ENCODE measurements around the gene RGL2.
A peak's percentile ranks its signal among the peaks of the same experiment; 100 is the strongest.
"Not testable (repeated sequence)": the region's sequence is repeated elsewhere in the genome, so short reads cannot be mapped to it uniquely, and the experiment has no call there.

RGL2 gene, protein sequence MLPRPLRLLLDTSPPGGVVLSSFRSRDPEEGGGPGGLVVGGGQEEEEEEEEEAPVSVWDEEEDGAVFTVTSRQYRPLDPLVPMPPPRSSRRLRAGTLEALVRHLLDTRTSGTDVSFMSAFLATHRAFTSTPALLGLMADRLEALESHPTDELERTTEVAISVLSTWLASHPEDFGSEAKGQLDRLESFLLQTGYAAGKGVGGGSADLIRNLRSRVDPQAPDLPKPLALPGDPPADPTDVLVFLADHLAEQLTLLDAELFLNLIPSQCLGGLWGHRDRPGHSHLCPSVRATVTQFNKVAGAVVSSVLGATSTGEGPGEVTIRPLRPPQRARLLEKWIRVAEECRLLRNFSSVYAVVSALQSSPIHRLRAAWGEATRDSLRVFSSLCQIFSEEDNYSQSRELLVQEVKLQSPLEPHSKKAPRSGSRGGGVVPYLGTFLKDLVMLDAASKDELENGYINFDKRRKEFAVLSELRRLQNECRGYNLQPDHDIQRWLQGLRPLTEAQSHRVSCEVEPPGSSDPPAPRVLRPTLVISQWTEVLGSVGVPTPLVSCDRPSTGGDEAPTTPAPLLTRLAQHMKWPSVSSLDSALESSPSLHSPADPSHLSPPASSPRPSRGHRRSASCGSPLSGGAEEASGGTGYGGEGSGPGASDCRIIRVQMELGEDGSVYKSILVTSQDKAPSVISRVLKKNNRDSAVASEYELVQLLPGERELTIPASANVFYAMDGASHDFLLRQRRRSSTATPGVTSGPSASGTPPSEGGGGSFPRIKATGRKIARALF

DNA sequence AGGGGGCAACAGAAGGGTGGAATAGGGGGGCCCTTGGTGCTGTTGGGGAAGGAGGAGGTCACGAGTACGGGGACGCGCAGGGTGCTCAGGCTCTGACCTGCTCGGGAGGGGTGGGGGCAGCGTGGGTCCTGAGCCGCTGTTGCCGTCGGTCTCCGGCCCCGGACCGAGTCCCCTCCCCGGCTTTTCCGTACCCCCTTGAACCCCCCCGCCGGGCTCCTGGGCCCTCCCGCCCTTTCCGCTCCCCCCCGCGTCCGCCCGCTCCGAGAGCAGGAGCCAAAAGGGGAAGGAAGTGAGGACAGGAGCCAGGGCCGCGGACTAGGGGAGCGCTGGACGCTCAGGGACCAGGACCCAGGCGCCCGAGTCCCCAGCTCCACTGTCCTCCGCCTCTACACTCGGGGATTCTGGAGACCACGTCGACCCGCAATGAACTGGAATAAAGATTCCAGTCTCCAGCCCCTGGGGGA, at the start of gene RGL2:
RGL2 (minus strand) TSS at position 170 of the 464 bp plus-strand sequence. CDS start 332 bp downstream, outside the sequence.
- DNase-seq, result no peak

DNA sequence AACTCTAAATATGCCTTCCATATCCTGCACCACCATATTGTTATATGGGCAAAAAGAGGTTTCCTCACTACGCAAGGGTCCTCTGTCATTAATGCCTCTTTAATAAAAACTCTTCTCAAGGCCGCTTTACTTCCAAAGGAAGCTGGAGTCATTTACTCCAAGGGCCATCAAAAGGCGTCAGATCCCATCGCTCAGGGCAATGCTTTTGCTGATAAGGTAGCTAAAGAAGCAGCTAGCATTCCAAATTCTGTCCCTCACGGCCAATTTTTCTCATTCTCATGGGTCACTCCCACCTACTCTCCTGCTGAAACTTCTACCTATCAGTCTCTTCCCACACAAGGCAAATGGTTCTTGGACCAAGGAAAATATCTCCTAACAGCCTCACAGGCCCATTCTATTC, 49.1 kb upstream of the RGL2 start:
- DNase-seq, result no peak

DNA sequence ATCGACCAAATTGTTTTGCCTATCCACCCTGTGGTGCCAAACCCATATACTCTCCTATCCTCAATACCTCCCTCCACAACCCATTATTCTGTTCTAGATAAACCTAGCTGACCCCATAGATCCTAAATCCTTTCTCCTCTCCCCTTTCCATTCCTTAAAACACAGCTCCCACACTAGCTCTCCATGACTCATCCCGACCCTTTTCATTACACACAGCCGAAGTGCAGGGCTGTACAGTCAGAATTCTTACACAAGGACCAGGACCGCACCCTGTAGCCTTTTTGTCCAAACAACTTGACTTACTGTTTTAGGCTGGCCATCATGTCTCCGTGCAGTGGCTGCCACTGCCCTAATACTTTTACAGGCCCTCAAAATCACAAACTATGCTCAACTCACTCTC, 48.2 kb upstream of the RGL2 start:
- DNase-seq, result not testable (repeated sequence)

DNA sequence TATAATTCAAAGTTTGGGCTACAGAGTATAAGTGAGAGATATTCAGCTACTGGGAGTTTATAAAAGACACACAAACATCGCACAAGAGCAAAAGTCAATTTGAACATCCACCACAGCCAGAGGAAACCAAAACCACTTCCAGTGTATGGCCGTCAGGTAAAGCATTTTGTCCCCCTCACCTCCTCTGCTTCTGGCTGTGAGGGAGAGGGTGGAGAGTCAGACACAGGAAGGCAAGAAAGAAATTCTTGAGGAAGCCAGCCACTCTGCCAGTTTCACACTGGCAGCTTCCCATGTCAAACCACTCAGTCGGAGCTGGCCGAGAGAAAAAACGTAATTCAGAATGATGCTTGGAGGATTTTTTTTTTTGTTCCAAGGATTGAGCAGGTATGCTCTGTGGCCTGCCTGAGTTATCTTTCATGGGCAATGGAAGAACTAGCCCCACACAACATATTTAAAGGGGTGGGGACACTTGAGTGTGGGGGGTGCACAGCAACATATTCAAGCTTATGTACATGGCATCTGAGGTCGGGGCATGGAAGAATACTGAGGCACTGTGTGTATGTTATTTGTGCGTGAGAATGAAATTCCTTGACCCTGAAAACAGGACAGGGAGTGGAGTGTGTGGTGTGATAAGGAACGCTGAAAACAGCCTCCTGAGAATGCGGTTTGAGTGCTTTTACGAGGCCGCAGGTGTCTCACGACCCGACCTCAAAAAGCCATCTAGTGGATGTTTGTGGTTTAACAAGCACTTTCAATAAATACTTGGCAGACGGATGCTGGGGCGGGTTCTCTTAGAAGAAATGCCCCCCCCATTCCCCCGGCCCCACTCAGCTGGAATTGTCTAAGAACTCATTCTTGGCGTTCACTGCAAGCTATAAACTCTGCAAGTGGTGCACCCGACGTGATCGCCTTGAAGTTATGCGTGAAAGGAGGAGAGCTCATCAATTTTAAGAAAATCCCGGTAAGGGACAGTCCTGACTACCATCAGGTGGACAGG, 46.3 kb upstream of the RGL2 start:
- no peak for DNase-seq

DNA sequence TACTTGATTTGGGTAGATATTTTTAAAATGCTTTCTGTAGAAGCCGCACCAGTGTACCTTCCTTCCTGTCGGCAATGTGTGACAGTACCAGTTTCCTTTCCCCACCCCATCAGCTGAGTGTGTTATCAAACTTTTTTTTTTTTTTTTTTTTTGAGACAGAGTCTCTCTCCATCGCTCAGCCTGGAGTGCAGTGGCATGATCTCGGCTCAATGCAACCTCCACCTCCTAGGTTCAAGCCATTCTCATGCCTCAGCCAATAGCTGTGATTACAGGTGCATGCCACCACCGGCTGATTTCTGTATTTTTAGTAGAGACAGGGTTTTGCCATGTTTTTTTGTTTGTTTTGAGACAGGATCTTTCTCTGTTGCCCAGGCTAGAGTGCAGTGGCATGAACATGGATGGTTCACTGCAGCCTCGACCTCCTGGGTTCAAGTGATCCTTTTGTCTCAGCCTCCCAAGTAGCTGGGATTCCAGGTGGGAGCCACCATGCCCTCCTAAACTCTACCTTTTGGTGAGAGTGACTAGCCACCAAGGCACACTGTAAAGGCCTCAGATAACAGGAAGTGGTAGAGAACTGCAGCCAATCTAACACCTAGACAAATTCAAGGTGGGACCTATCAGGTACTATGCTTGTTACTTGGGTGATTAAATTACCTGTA, 45.3 kb upstream of the RGL2 start:
- DNase-seq, result no peak

DNA sequence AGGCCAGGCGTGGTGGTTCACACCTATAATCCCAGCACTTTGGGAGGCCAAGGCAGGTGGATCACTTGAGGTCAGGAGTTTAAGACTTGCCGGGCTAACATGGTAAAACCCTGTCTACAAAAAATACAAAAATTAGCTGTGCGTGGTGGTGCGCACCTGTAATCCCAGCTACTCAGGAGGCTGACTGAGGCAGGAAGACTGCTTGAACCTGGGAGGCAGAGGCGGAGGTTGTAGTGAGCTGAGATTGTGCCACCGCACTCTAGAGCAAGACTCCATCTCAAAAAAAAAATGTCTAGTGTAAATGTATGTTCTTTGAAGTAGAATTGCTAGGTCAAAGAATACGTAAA, 44.8 kb upstream of the RGL2 start:
- not testable (repeated sequence) for DNase-seq

DNA sequence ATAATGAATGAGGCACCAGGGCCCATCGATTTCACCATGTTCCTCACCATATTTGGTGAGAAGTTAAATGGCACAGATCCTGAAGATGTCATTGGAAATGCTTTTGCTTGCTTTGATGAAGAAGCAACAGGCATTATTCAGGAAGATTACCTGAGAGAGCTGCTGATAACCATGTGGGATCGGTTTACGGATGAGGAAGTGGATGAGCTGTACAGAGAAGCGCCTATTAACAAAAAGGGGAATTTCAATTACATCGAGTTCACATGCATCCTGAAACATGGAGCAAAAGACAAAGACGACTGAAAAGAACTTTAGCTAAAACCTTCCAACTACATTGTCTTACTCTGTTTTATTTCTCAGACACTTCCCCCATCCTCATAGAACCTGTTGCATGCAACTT, 40.5 kb upstream of the RGL2 start:
- DNase-seq, result no peak

DNA sequence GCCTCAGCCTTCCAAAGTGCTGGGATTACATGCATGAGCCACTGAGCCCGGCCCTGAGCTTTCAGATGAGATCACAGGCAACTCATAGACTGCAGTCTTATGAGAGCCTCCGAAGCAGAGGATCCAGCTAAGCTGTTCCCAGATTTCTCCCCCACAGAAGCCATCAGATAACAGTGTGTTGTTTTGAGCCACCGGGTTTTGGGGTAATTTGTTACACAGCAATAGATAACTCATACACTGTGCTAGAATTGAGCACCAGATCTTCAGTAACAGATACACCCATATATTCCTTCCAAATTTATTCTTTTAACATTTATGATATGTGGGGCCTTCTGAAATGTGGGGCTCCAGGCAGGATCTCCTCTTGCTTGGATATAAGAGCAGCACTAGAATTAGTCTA, 37.8 kb upstream of the RGL2 start:
- DNase-seq, result no peak

DNA sequence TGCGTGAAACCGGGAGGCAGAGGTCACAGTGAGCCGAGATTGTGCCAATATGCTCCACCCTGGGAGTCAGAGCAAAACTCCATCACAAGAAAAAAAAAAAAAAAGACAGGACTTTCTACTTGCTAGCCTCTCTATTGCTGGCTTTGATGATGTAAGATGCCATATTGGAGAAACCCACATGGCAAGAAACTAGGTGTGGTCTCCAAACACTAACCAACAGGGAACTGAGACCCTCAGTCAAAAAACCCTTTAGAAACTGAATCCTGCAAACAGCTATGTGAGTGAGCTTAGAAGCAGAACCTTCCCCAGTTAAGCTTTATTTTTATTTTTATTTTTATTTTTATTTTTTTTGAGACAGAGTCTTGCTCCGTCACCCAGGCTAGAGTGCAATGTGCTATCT, 37.2 kb upstream of the RGL2 start:
- DNase-seq, result no peak

DNA sequence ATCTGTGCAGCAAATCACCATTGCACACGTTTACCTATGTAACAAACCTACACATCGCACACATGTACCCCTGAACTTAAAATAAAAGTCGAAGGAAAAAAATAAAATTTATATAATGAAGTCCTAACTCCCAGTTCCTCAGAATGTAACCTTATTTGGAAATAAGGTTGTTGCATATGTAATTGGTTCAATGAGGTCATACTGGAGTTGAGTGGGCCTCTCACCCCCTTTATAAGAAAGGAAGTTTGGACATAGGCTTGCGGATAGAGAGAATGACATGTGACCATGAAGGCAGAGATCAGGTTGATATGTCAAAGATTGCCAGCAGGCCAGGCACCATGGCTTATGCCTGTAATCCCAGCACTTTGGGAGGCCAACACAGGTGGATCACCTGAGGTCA, 34.9 kb upstream of the RGL2 start:
- no peak for DNase-seq

DNA sequence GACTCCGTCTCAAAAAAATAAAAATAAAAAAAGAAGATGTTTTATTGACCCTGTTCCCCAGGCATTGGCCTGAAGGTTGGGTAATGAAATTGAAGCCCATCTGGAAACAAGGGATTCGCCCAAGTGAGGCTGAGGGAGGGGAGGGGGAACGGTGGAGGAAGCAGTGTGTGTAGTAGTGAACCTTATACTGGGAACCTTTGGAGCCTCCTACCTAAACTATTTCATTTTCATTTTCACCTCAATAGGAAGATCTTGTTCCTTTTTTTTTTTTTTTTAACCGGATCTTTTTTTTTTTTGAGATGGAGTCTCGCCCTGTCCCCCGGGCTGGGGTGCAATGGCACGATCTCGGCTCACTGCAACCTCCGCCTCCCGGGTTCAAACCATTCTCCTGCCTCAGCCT, 32.0 kb upstream of the RGL2 start:
- DNase-seq, result no peak

DNA sequence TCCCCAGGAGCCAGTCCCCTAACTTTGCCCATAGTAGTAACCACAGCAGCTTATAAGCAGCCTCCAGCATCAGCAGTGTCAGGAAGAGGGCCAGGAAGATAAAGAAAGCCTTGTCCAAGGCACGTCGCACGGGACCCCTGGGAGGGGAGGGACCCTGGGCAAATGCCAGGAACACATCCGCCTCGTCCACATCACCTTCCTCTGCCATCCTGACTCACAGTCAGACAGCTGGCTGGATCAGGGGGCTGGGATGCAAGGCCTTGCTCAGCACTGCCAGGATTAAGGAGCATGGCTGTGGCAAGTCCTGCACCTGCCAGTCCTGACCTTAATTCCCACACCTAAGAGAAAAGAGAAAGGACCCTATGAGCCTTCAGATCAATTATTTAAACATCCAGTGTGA, 30.3 kb upstream of the RGL2 start:
- no peak for DNase-seq

DNA sequence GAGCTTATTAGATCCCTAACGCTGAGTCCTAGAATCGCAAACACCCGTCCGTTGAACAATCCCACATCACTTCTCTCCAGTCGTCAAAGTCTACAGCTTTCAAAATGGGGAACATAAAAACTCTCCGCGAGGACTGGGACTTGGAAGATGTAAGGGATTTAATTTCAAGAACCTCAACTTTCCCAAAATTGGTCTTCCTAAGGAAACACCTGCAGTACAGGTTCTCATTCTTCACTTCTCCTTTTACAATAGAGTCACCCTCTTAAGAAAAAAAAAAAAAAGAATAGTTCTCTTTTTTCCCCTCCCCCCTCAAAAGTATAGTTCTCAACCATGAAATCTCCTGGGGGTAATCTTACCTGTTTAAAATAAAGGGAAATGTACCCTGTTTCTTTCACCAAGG, 25.4 kb upstream of the RGL2 start:
- no peak for DNase-seq

DNA sequence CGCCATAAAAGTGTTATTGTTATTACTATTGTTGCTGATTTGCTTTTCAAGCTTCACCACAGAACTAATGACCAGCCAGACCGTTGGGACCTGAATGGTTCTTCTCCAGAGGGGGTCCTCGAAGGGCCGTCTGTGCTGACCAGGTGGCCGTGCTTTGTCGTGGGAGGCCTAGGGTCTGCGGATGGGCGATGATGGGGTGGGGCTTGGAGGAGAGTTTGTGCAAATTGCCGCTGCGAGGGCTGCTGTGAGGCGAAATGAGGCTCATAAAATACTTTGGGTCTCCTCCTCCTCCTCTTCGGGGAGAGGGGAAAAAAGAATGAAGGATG, 24.8 kb upstream of the RGL2 start:
- no peak for DNase-seq

DNA sequence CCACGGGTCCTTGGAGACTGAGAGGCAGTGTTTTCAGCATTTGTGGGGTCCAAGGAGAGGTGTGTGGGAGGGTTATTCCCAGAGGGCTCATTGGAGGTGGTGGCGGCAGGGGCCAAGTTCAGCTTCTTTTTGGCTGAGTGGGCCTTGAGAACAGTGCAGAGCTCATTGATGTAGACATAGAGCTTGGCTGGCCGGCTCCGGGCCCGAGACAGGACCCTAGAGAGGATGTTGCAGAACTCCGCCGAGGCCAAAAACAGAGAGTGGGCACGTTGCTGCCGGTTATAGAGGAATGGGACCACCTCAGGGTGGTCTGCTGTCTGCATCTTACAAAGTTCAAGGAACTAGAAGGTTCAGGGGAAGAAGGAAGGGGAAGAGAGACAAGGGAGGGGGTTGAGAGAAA, 22.5 kb upstream of the RGL2 start:
- DNase-seq, result no peak

DNA sequence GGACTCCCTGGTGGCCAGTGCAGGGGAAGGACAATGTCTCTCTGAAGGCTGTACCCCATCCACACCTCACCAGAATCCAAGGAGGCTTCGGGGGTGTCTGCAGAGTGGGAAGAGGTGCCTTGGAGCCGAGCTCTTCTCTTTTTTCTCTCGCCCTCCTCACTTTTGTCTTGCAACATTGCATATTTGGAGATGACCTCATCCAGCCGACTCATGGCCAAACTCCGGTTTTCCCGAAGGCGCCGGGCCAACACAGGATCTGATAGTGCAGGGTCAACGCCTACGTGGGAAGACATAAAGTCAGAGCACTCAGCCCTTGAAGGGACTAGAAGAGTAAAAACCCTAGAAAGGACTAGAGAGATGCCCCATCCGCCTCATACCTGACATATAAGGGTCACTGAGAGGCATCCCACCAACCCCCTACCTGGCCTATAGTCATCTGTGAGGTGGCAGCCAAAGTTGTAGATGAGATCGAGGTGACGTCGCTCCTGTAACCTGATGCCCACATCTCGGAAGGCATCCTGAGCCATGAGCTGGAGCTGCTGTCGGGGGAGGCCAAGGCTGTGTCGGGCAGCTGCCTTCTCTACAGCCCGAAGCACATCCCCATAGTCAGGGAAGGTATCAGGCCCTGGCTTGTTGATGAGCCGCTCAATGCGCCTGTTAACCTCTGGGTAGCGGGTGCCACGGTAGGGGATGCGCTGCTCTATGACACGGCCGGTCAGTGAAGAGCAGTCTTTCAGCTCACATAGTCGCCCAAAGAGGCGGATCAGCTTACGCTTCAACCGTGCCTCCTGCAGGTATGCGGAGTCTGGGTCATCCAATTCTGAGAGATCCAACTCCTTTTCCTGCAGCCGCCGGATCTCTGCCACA, 21.8 kb upstream of the RGL2 start:
- DNase-seq, result no peak

DNA sequence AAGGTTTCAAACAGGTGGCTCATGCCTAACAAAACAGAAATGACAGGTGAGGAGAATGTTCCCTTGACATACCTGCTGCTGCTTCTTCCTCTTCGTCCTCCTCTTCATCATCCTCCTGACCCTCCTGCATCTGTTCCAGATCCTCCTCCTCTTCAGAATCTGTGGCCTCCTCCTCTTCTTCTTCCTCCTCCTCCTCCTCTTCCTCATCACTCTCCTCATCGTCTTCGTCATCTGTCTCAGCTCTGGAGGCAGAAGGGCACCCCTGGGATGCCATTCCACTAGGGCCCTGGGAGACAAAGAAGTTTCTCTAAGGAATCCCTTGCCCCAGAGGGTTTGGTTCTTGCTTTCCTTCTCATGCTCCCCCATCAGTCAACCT, 21.2 kb upstream of the RGL2 start:
- DNase-seq, result no peak

DNA sequence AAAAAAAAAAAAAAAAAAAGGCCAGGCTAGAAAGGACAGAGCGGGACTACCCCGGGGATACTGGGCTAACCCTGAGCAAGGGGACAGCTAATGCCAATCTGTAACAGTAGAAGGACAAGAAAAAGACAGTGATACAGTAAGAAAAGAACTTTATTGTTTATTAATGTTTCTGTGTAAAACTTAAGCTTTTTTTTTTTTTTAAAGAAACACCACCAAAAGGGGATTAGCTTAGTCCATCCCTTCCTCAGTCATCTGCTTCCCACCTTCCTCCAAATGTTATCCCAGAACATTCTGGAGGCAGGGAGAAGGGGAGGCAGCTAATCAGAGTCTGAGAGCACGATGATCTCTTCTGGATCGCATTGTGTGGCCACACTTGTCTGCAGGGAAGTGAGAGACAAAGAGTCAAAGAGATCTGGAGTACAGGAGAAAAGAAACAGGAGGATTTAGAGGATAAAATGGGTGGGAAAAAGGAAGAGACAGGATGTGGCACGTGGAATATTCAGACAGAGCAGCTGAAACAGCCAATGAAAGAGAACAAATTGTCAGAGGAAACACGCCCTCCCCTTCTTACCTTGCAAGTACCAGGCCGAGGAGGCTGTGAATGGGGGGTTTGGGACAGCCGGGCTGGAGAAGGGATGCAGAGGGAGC, 19.8 kb upstream of the RGL2 start:
- DNase-seq, result no peak

DNA sequence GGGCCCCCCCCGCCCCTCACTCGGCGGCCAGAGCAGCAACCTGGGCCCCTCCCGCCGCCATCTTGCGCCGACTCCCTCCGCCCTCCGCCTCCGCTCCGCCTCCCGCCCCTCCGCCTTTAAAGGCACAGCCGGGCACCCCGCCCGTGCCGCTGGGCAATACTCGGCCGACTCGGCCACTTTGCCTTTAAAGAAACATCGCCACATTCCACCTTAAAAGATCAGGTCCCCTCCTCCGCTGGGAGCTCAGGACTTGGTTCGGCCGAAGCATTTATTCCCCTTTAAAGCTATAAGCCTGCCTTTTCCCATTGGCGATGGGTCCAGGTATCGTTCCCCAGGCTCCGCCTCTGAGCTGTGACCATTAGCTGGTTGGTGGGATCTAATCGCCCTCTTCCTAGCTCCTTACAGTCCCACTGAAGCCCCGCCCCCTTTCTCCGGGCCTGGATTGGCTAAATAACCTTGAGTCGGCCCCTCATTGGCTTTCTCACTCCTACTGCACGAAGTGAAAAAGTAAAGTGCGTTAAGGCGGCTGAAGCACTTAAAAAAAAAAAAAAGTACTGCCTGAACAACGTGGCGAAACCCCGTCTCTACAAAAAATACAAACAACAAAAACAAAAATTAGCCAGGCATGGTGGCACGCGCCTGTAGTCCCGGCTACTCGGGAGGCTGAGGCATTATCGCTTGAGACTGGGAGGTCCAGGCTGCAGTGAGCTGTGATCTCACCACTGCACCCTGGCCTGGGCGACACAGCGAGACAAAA, 19.1 kb upstream of the RGL2 start, which contains the start of gene ZBTB22:
ZBTB22 (minus strand) TSS at position 76 of the 757 bp plus-strand sequence. CDS start 828 bp downstream, outside the sequence.
- DNase-seq, result peak; percentile 77

DNA sequence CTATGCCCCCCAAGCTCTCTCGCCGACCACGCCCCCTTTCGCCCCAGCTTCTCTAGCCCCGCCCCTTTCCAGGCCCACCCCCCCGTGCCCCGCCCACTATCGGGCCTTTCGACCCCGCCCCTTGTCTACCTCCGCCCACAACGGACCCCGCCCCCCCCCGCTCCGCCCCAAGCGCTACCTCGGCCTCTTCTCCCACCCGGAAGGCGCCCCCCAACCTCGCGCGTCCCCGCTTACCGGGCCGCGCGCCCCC, 18.6 kb upstream of the RGL2 start:
- no peak for DNase-seq

All from SIG-M5 (cell line).